Forelimb muscle (tissue), 1 donor: Measurements from ENCODE around the gene TRIP11. TPM values are rescaled to one million over a fixed set of nuclear protein-coding genes. Genes with fewer than 3 reads are reported as not detected.

Source experiments
- DNase-seq: peaks from one replicate; pipeline ENCODE4 v3.0.0-alpha.2; 2013; ENCODE audit warnings: low read depth
- polyA plus RNA-seq: library from polyadenylated mRNA; unstranded; fragments of 120-200 nt; gene quantifications from one replicate; pipeline ENCODE4 v1.2.1, GENCODE V29; 2013; ENCODE audit not compliant: insufficient read length

The TRIP11 gene
- polyA plus RNA-seq, 1 donor, result 16.6 TPM

- DNase-seq, result no peak
Measured at GRCh38 chr14:92010644-92011043, 29.2 kb downstream of the TRIP11 start.

- no peak for DNase-seq
Measured at GRCh38 chr14:92009604-92010003, 30.3 kb downstream of the TRIP11 start.

DNA sequence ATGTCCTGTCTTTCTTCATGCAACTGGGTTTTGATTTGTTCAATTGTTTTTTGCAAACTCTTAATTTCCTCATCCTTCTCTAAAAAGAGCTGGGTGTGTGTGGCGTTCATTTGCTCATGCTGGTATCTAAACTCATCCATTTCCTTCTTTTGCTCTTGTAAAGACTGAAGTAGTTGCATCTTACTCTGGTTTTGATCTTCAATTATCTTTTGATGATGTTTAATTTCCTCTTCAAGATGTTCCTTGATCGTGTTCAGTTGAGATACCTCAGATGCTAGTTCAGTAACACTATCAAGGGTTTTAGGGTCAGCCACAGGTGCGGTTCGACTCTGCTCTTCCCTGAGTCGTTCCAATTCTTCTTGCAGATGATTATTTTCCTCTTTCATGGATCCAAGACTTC lies 34.8 kb downstream of the TRIP11 start:
- no peak for DNase-seq

DNA sequence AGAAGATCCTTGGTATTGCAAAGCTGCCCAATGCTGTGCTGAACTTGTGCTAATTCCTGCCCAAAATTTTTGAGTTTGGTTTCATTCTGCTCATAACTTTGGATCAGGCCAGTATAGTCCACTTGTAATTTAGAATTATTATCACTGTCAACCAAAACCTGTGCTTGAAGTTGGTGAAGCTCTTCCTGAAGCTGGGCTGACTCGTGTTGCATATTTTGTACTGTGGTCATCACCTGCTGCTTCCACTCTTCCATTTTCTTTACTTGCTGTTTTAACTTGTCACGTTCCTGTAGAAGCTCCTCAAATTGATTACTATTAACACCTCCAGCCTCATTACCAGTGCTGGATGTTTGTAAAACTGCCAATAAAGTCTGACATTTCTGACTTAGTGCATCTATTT lies 35.8 kb downstream of the TRIP11 start:
- DNase-seq, result no peak

DNA sequence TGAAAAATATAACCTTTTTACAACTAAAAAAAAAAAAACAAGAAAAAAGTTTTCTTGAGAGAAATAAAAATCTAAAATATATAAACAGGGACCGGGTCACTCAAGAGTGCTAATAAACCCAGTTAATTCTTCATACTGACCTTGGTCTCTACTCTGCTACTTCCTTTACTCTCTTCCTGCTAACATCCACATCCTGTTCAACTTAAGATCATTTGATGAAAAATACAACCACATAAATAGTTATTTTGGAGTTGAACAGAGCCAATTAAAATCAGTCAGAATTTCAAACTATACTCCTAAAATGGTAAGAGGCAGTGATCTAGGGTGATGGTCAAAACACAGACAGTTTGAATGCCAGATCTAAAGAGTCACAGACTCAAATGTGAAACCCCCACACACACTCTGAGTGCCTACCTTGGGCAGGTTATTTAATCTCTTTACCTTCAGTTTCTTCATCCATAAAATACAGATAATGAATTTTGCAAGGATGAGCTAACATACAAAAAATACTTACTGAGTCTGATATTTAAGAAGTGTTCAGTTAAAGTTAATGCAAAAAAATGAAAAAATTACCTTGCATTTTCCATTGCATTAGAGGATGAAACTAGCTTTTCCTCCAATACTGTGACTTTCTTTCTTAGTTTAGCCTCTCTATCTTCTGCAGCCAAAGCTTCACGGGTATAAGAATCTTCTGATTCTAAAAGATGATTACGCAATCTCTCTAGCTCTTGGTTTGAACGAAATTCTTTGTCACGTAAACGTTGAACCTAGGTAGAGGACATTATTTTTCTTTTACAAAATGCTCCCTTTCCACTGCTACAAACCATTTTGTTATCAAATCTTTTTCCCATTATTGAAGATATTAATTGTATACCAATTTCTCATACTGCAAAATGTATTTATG lies 40.9 kb downstream of the TRIP11 start:
- no peak for DNase-seq

DNA sequence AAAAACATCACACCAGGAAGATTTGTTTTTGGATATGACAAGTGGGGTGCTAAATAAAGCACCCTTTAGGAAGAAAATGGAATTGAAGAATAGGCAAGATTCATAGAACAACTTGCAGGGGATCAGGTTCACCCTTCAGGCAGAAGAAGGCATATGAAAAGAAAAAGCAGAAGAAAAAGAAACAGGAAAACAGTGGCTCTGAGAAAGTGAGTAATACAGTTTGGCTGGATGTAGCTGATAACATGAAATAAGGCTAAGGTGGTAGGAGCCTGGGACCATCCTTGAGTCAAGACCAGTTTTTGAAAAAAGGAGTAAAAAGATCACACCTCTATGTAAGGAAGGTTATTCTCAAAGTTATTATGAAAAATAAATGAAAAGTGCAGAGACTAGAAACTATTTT lies 42.4 kb downstream of the TRIP11 start:
- no peak for DNase-seq

- peak; percentile 41 for DNase-seq
Measured at GRCh38 chr14:91996948-91997371, 42.9 kb downstream of the TRIP11 start.

DNA sequence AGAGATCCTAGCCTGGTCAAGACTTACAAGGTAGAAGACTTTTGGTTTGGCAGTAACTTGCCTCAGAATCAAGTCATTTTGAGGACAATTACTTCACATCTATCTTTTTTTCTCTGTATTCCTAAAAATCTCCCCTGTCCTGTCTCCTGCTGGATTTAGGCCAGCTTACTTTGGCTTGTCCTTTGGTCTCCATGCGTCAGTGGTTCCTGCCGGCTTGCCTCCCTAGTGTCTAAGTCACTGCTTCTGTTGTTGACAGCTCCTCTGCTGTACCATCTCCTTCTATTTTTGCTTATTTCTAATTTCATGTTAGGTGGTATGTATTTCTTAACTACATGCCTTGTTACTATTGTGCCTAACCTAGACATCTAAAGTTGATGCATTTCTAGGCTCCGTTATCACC lies 52.7 kb downstream of the TRIP11 start:
- DNase-seq, result no peak

GRCh38 chr14:91985521-91986255 lies 54.2 kb downstream of the TRIP11 start:
- no peak for DNase-seq

DNA sequence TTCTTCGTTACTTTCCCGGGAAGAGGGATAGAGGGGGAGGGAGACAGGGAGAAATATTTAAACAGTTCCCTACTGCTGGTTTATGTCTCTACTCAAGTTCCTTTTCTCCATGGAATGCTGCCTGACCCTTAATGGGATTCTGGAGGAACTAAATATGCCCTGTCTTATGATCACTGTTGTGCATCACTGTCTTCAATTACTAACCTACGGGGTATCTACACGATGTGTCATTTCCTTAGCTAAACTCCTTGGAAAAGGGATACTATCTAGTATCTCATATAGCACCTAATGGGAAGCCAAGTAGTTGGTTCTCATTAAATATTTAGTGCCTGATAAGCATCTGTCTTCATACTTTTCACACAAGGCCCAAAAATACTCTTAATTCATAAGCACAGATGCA lies 54.9 kb downstream of the TRIP11 start:
- no peak for DNase-seq

- no peak for DNase-seq
Measured at GRCh38 chr14:91983588-91983987, 56.3 kb downstream of the TRIP11 start.

DNA sequence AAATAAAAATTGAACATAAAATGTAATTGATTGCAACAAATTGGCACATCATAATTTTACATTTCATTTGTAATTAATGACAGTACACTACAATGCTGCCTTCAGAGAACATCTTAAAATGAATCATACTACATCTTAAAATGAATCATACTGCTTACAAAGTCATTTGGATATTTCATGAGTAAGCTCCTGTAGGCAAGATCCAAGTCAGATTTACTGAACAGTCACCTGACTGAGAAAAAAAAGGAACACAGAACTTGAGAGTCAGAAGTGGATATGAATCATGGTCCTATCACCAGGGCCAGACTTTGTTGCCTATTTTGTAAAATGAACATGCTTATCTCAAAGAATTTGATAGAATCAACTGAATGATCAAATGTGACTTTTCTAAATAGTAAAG lies 59.7 kb downstream of the TRIP11 start:
- no peak for DNase-seq

DNA sequence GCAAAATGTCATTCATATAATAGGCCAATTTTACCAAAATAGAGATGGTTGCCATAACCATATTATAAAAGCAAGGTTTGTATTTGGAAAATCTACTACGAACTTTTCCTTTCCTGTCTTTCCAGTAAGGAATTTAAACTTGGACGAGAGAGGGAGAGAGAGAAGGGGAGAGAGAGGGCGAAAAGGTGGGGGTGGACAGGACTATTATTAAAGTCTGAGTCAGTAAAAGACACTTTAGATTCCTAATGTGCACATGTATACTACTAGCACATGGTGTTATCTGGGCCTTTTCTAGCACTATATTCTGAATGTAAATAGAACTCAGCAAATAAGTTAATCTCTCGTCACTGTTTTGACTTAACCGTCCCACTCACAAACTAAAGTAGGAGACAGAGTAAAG lies 62.0 kb downstream of the TRIP11 start:
- no peak for DNase-seq

DNA sequence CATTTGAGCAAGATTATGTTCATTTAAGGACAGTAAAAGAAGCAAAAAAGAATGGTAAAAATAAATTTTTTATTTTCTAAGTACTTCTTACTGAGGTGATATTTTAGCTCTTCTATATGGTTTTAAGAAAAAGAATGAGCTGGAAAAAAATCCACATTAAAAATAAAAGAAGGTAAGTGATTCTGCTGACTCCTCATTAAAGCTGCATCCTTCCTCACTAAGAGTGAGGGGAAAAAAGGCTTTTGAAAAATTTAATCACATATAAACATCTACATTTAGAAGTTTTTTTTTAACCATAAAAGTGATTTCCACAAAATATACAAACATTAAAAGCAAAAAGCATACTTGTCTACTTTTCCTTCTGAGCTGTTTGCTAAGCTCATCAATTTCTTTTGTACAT lies 64.1 kb downstream of the TRIP11 start:
- DNase-seq, result no peak

GRCh38 chr14:91971188-91971778 lies 68.6 kb downstream of the TRIP11 start:
- no peak for DNase-seq

- no peak for DNase-seq
Measured at GRCh38 chr14:91968280-91968679, 71.6 kb downstream of the TRIP11 start.

DNA sequence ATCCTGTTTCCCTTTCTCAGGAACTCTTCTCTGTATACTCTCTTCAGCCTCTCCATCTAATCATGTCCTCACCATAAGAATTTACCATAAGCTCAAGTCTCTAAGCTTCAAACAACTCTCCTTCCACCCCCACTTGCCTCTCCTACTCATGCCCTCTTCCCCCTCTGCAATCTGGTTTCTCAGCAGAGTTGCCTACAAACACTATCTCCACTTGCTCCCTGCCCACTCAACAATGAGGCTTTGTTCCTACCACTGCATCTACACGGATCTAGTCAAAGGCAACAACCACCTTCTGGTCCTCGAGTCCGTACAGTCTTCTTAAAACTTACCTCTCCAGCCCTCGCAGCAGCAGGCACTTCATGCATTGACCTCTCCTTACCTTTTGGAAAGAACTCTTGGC lies 75.1 kb downstream of the TRIP11 start:
- no peak for DNase-seq

DNA sequence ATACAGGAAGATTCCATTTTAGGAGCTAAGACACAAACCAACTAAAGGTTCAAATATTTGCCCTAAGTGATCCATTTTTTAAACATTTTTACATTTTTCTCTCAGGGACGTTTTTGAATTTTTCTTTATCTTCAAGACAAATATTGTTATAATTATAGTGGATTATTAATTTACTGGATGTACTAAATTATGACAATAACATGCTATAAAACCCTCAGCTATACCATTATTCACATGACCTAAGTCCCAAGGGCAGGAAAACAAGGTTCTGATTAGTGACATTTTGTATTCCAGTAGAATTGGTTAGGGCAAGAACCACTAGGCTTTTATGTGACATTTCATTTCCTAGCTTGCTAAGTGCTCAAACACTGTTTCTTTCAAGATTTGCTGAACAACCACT lies 75.8 kb downstream of the TRIP11 start:
- DNase-seq, result no peak

DNA sequence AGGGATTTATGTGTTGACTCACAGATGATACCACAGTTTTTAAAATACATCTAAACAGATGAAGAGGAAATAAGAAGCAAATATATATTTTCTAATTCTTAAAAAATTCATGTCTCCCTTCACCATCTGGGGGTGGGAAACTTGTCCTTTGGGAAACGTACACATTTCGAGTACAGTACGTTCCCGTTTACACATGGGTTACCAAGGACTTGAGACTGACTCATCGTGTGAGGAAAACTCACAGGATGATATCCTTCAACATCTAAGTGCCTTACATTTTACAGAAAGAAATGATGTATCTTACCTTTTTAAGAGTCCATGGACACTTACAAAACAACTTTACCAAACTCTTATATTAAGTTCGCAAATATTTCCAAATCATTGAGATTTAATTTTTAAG lies 76.4 kb downstream of the TRIP11 start:
- no peak for DNase-seq

DNA sequence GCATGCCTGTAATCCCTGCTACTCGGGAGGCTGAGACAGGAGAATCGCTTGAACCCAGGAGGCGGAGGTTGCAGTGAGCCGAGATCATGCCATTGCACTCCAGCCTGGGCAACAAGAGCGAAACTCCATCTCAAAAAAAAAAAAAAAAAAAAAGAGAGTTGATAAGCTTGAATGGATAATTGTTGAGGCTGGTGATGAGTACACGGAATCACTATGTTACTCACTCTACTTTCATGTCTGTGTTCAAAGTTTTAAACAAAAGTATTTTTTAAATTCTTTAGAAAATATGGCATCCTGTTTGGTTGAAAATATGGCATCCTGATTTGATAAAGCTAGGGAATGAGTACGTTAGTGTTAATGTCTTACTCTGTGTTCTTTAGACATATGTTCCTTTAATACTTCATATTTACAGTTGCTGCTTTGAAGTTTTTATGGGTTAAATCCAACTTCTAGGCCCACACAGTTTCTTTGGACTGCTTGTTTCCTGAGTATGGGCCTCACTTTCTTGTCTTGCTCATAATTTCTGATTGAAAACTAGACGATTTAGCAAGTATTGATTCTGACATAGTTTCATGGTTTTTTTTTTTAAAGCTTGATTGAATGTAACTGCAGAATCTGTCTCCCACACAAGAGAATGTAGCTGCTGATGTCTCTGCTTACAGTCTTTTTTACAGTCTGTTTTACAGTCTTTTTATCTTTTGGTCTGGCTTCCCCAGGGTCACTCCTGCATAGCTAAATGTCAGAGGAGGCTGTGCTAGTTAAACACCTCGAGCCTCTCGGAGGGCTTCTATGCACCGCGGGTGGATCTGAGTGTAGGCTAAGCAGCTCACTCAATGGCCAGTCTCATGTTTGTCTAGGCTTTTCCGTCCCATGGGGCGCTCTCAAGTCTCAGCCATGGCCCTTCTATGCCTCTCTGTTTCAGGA lies 78.3 kb downstream of the TRIP11 start:
- DNase-seq, result no peak

GRCh38 chr14:91957876-91958313 lies 82.0 kb downstream of the TRIP11 start:
- DNase-seq, result no peak

GRCh38 chr14:91956616-91957015 lies 83.2 kb downstream of the TRIP11 start:
- DNase-seq, result no peak
